Heart right ventricle (tissue), 16 donors: ENCODE data around the gene UBE2E1. TPM values are rescaled to one million over a fixed set of nuclear protein-coding genes. Genes with fewer than 3 reads are reported as not detected.
A peak's percentile ranks its signal among the peaks of the same experiment; 100 is the strongest.

Experiments used
- ATAC-seq, 8 donors: fragments of 200-7000 bp; cut with Tn5 transposase; one replicate each; pipeline ENCODE4 v1.9.1; 2020; ENCODE audit warnings: mild to moderate bottlenecking in 8 of 8, moderate library complexity in 8 of 8, moderate number of reproducible peaks in 1 of 8
- DNase-seq, 2 donors: peaks; one replicate each; pipeline ENCODE4 v3.0.0-alpha.2; 2020
- H3K27ac ChIP-seq, 10 donors: fragments of 200-600 bp; sonication (generic) in 2 of 10; one replicate each; pipeline versions ENCODE4 v1.5.0 to v1.8.0; 2020 to 2022; ENCODE audit warnings: mild to moderate bottlenecking in 3 of 10
- H3K27me3 ChIP-seq, 7 donors: fragments of 200-600 bp; one replicate each; pipeline ENCODE4 v1.8.0; 2021 to 2022; ENCODE audit warnings: mild to moderate bottlenecking in 2 of 7
- H3K36me3 ChIP-seq, 9 donors: fragments of 200-600 bp; sonication (generic) in 1 of 9; one replicate each; pipeline versions ENCODE4 v1.5.0 to v1.8.0; 2020 to 2022; ENCODE audit warnings: mild to moderate bottlenecking in 2 of 9
- H3K4me1 ChIP-seq, 9 donors: fragments of 200-600 bp; sonication (generic) in 1 of 9; one replicate each; pipeline versions ENCODE4 v1.5.0 to v1.8.0; 2020 to 2022; ENCODE audit warnings: mild to moderate bottlenecking in 4 of 9
- H3K4me3 ChIP-seq, 10 donors: fragments of 200-600 bp; sonication (generic) in 2 of 10; one replicate each; pipeline versions ENCODE4 v1.5.0 to v1.8.0; 2020 to 2022; ENCODE audit warnings: mild to moderate bottlenecking in 7 of 10, moderate library complexity in 2 of 10
- H3K9me3 ChIP-seq, 11 donors: fragments of 200-600 bp in 10 of 11; sonication (generic) in 2 of 11; one replicate each; pipeline versions ENCODE4 v1.5.0 to v1.8.0; 2013 to 2022; ENCODE audit warnings: mild to moderate bottlenecking in 2 of 11, control low read depth in 1 of 11, moderate library complexity in 1 of 11
- CTCF ChIP-seq, 9 donors: fragments of 200-600 bp; sonication (generic) in 2 of 9; IDR thresholded peaks; one replicate each; pipeline versions ENCODE4 v1.5.0 to v1.8.0; 2021 to 2022; ENCODE audit warnings: antibody characterized with exemption in 9 of 9, mild to moderate bottlenecking in 5 of 9, moderate library complexity in 1 of 9
- WGBS, 2 donors: extraction: QIAGEN DNeasy Blood & Tissue Kit; methylation state at CpG; one replicate each; pipeline ENCODE4 v1.1.7; 2013; ENCODE audit warnings: inconsistent platforms in 1 of 2; 5-methylcytosine and 5-hydroxymethylcytosine counted together
- intact Hi-C, 10 donors: fragments of 100-400 bp; cut with DNase I; formaldehyde crosslinking; loops; one replicate each; pipeline versions ENCODE4 v1.11.1 to v1.14.2; 2022
- polyA plus RNA-seq, 2 donors: library from polyadenylated mRNA; stranded (reverse); fragments of 200-250 nt; gene quantifications; one replicate each; pipeline ENCODE4 v1.2.3, GENCODE V29; 2013
- total RNA-seq, 10 donors: library from RNA; stranded (reverse); fragmentation: NEBNext Ultra II Directional in 3 of 10; extraction: Animal tissue kit (Norgen Biotek cat#: 25700) in 3 of 10; gene quantifications; one replicate each; pipeline versions ENCODE4 v1.2.1 to v1.2.4, GENCODE V29; 2021 to 2023
- donor health status: Arrhythmogenic right ventricular cardiomyopathy.
- donor health status: ischemic (EF 13 %, LVEDD 7.1; RV severe dilation, severe dysfunction).
- donor health status: healthy with polysubstance abuse.
- donor health status: DM: no; HTN: yes; CAD: no.
- donor health status: DM: no; HTN: no; CAD: no.
- donor health status: ischemic (EF 25% LVEDD 6.9; RV normal size, moderate dysfunction).
- donor health status: ischemic (EF 25% LVEDD 5.7; RV mildly dilated, moderate dysfunction).
- donor health status: healthy.
- donor health status: DM: yes; HTN: yes; CAD: no.
- donor health status: Ischemic cardiomyopathy.
- donor health status: ischemic (EF 35%, LVEDD 5.7; RV mildly dilated, moderate dysfunction).
- donor health status: nonischemic (EF 11% LVEDD 7.7; RV severe dilation, severe dysfunction).
- donor health status: DM: yes; HTN: yes; CAD: no.
- donor health status: PGD.
- donor health status: ischemic (EF 29% LVEDD 5.4; RV normal size, mild dysfunction).
- donor health status: nonischemic (EF 23%, LVEDD 6.1; RV moderate dilation, normal function).

UBE2E1 gene
- total and polyA plus RNA-seq, 12 donors, result 45.2 to 88.8 (median 64.5) TPM

- no peaks in the 10 kb centered on the region for H3K9me3 ChIP-seq
- H3K4me1 ChIP-seq, result peaks cover 16 to 81% (median 59%) of the 10 kb centered on the region in 9 donors
- H3K36me3 ChIP-seq, result peaks cover 0 to 8% (median 0%) of the 10 kb centered on the region in 9 donors
- no peak for DNase-seq
- H3K27me3 ChIP-seq, result no peaks in the 10 kb centered on the region
- intact Hi-C loops, result loop anchor here in 2 of 10 donors (10.0 kb wide), 1 partner anchor 48 kb away; no protein-coding TSS in a partner anchor
- no peak overlapping the region for H3K4me3 ChIP-seq
- H3K27ac ChIP-seq, result no peak overlapping the region
- 76% methylated on average over 1 of the region's 1 CpG for WGBS, 2 donors
- no peak for TF ChIP-seq CTCF (IDR thresholded peaks at IDR 0.05)
- ATAC-seq, result no peak
Observed at GRCh38 chr3:23863060-23863459, 57.3 kb downstream of the UBE2E1 start.

- peak; percentile 57 to 81 (median 75) for ATAC-seq
- intact Hi-C loops, result loop anchor here in 3 of 10 donors (1.0 to 10.0 kb wide), 3 partner anchors 18 to 388 kb away; no protein-coding TSS in a partner anchor
- 33 to 58% methylated on average over 1 of the region's 1 CpG for WGBS, 2 donors
- H3K36me3 ChIP-seq, result peaks cover 0 to 8% (median 0%) of the 10 kb centered on the region in 9 donors
- peak overlapping the region in 9 of 10 donors; percentile 4 to 78 (median 48) for H3K27ac ChIP-seq
- peak in 1 of 2 donors; percentile 24 for DNase-seq
- no peak overlapping the region for H3K4me3 ChIP-seq
- peaks cover 10 to 79% (median 53%) of the 10 kb centered on the region in 9 donors for H3K4me1 ChIP-seq
- TF ChIP-seq CTCF (IDR thresholded peaks at IDR 0.05), result no peak
- no peaks in the 10 kb centered on the region for H3K9me3 ChIP-seq
- no peaks in the 10 kb centered on the region for H3K27me3 ChIP-seq
Observed at GRCh38 chr3:23864931-23865330, 59.2 kb downstream of the UBE2E1 start.

GRCh38 chr3:23865595-23866396 lies 60.0 kb downstream of the UBE2E1 start:
- peaks cover 10 to 75% (median 51%) of the 10 kb centered on the region in 9 donors for H3K4me1 ChIP-seq

More at GRCh38 chr3:23865595-23866396, 60.0 kb downstream of the UBE2E1 start:
- intact Hi-C loops, result loop anchor here in 3 of 10 donors (1.0 to 10.0 kb wide), 3 partner anchors 18 to 388 kb away; no protein-coding TSS in a partner anchor
- Histone ChIP-seq H3K36me3 (peaks cover 0 to 8% (median 0%) of the 10 kb centered on the region in 9 donors), H3K4me3 (no peak overlapping the region), H3K9me3 (no peaks in the 10 kb centered on the region), H3K27ac (peak overlapping the region in 9 of 10 donors; percentile 7 to 78 (median 48)), H3K27me3 (no peaks in the 10 kb centered on the region)
- peak; percentile 30 to 80 (median 48) for ATAC-seq
- DNase-seq, result peak in 1 of 2 donors; percentile 19
- 23 to 41% methylated on average over 6 of the region's 6 CpGs for WGBS, 2 donors
- no peak for TF ChIP-seq CTCF (IDR thresholded peaks at IDR 0.05)
